Natural killer cell (primary cell): Measurements from ENCODE around the gene MYH4. TPM values are rescaled to one million over a fixed set of nuclear protein-coding genes. Genes with fewer than 3 reads are reported as not detected.

Source experiments
- ATAC-seq, 3 donors: fragments of 150-1000 bp in 2 of 3; fragments of 200-7000 bp in 1 of 3; cut with Tn5 transposase; 1 replicate in 1 of 3; 2 replicates in 2 of 3; pipeline ENCODE4 v1.10.0; 2021; ENCODE audit warnings: mild to moderate bottlenecking in 2 of 3, moderate library complexity in 2 of 3
- DNase-seq, 2 donors: peaks; one replicate each; pipeline versions ENCODE4 v3.0.0 to v3.0.0-alpha.2; 2013 to 2021; ENCODE audit warnings: mixed read lengths in 1 of 2
- H3K27ac ChIP-seq: one replicate; pipeline ENCODE4 v1.5.1; 2013; ENCODE audit warnings: mild to moderate bottlenecking, low read length
- H3K27me3 ChIP-seq: one replicate; pipeline ENCODE4 v1.6.1; 2013; ENCODE audit warnings: low read length; ENCODE audit not compliant: control insufficient read depth, insufficient read depth
- H3K36me3 ChIP-seq: one replicate; pipeline ENCODE4 v1.6.1; 2013; ENCODE audit warnings: low read length; ENCODE audit not compliant: control insufficient read depth, insufficient read depth
- H3K4me1 ChIP-seq: one replicate; pipeline ENCODE4 v1.6.1; 2013; ENCODE audit warnings: low read length; ENCODE audit not compliant: control insufficient read depth, insufficient read depth
- H3K4me3 ChIP-seq: one replicate; pipeline ENCODE4 v1.5.1; 2013; ENCODE audit warnings: low read length
- H3K9me3 ChIP-seq: one replicate; pipeline ENCODE4 v1.6.1; 2013; ENCODE audit warnings: low read length; ENCODE audit not compliant: control insufficient read depth, insufficient read depth
- H3K27ac Mint-ChIP-seq, 2 donors: one replicate each; pipeline ENCODE4 v1.8.0; 2022; ENCODE audit warnings: mild to moderate bottlenecking in 2 of 2, mixed read lengths in 2 of 2, moderate library complexity in 1 of 2
- H3K27me3 Mint-ChIP-seq, 2 donors: one replicate each; pipeline ENCODE4 v1.8.0; 2022; ENCODE audit warnings: low read depth in 2 of 2, mixed read lengths in 2 of 2
- H3K36me3 Mint-ChIP-seq: one replicate; pipeline ENCODE4 v1.8.0; 2022; ENCODE audit warnings: mixed read lengths
- H3K4me1 Mint-ChIP-seq, 2 donors: one replicate each; pipeline ENCODE4 v1.8.0; 2022; ENCODE audit warnings: mixed read lengths in 2 of 2
- H3K4me3 Mint-ChIP-seq: one replicate; pipeline ENCODE4 v1.8.0; 2022; ENCODE audit warnings: mild to moderate bottlenecking, moderate library complexity, mixed read lengths
- H3K9me3 Mint-ChIP-seq, 2 donors: one replicate each; pipeline ENCODE4 v1.8.0; 2022; ENCODE audit warnings: mixed read lengths in 2 of 2
- WGBS: methylation state at CpG from one replicate; pipeline ENCODE4 v1.1.7; 2013; ENCODE audit warnings: missing lambda C conversion rate; ENCODE audit not compliant: insufficient coverage; 5-methylcytosine and 5-hydroxymethylcytosine counted together
- intact Hi-C: fragments of 100-400 bp; cut with micrococcal nuclease; formaldehyde crosslinking; loops from one replicate; pipeline ENCODE4 v1.14.2; 2022
- total RNA-seq, 4 donors: library from RNA; stranded (reverse); fragments of 120-200 nt in 1 of 4; gene quantifications; one replicate each; pipeline versions ENCODE4 v1.2.3 to v1.2.4, GENCODE V29; 2013 to 2022
- TF ChIP-seq, protein P1 (sequence below): fragments of 200-600 bp; IDR thresholded peaks from one replicate; pipeline ENCODE4 v1.8.0; 2022; ENCODE audit warnings: antibody characterized with exemption

The MYH4 gene
- total RNA-seq, 3 donors from 2014 or later (not counting 1 experiment from before 2014, with no cell fraction given): not detected

DNA sequence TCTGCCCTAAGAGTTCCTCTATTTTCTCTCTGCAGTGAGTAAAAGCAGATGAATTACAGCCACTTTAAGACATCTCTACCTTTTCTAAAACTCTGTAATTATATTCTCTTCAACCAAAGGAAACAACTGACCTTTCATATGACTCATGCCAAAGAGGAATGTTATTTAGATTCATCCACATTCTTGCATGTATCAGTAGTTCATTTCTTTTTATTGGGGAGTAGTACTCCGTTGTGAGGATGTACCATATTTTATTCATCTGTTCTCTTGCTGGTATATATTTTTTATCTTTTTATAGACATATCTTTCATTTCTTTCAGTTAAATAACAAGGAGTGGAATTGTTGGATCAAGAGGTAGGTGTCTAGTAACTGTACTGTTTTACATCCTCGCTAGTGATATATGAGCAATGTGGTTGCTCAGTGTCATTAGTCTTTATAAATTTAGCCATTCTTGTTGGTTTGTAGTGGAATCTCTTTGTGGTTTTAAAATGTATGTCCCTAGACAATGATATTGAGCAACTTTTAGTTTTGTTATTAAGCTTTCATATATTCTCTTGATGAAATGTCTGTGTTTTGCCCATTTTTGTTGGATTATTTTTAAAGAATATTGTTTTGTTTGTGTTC is 39.8 kb downstream of the MYH4 start:
- no peaks in the 10 kb centered on the region for H3K36me3 ChIP-seq
- 73% methylated on average over 1 of the region's 2 CpGs for WGBS
- DNase-seq (no peak), ATAC-seq (no peak)
- Mint-ChIP-seq H3K36me3 (no peaks in the 10 kb centered on the region), H3K27me3 (peaks cover 33 to 82% of the 10 kb centered on the region in 2 donors), H3K4me1 (no peaks in the 10 kb centered on the region), H3K9me3 (no peaks in the 10 kb centered on the region), H3K4me3 (no peak overlapping the region), H3K27ac (no peak overlapping the region)
- TF ChIP-seq, protein P1, sequence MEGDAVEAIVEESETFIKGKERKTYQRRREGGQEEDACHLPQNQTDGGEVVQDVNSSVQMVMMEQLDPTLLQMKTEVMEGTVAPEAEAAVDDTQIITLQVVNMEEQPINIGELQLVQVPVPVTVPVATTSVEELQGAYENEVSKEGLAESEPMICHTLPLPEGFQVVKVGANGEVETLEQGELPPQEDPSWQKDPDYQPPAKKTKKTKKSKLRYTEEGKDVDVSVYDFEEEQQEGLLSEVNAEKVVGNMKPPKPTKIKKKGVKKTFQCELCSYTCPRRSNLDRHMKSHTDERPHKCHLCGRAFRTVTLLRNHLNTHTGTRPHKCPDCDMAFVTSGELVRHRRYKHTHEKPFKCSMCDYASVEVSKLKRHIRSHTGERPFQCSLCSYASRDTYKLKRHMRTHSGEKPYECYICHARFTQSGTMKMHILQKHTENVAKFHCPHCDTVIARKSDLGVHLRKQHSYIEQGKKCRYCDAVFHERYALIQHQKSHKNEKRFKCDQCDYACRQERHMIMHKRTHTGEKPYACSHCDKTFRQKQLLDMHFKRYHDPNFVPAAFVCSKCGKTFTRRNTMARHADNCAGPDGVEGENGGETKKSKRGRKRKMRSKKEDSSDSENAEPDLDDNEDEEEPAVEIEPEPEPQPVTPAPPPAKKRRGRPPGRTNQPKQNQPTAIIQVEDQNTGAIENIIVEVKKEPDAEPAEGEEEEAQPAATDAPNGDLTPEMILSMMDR: no peak
- no peaks in the 10 kb centered on the region for H3K4me1 ChIP-seq
- H3K27me3 ChIP-seq: peaks cover 10% of the 10 kb centered on the region
- no peak overlapping the region for H3K27ac ChIP-seq
- H3K4me3 ChIP-seq: no peak overlapping the region
- no peaks in the 10 kb centered on the region for H3K9me3 ChIP-seq
- intact Hi-C loops: no loop called here

DNA sequence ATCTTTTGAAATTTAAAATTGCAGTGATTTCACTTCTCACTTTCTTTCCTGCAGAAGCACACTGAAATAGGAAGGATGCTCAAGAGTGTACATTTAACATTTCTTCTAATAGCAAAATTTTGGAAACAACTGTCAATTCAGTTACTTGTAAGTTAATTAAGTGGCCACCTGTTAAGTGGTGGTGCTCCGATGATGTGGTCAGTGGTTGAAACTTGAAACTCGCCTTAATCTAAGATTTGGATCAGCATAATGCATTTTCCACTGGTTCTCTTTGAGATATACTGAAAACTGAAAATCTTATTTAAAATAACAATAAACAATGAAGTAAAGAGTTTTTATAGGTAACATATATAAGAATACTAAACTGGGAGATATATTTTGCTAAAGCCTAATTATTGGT is 40.6 kb downstream of the MYH4 start:
- no peak for DNase-seq
- TF ChIP-seq, protein P1: no peak
- intact Hi-C loops: no loop called here
- Mint-ChIP-seq H3K27me3 (peaks cover 32 to 78% of the 10 kb centered on the region in 2 donors), H3K9me3 (no peaks in the 10 kb centered on the region), H3K36me3 (no peaks in the 10 kb centered on the region), H3K4me3 (no peak overlapping the region), H3K27ac (no peak overlapping the region), H3K4me1 (no peaks in the 10 kb centered on the region)
- H3K4me3 ChIP-seq: no peak overlapping the region
- no peak for ATAC-seq
- peaks cover 10% of the 10 kb centered on the region for H3K27me3 ChIP-seq
- no peak overlapping the region for H3K27ac ChIP-seq
- H3K36me3 ChIP-seq: no peaks in the 10 kb centered on the region
- no peaks in the 10 kb centered on the region for H3K4me1 ChIP-seq
- WGBS: 93% methylated on average over 2 of the region's 2 CpGs
- H3K9me3 ChIP-seq: no peaks in the 10 kb centered on the region

DNA sequence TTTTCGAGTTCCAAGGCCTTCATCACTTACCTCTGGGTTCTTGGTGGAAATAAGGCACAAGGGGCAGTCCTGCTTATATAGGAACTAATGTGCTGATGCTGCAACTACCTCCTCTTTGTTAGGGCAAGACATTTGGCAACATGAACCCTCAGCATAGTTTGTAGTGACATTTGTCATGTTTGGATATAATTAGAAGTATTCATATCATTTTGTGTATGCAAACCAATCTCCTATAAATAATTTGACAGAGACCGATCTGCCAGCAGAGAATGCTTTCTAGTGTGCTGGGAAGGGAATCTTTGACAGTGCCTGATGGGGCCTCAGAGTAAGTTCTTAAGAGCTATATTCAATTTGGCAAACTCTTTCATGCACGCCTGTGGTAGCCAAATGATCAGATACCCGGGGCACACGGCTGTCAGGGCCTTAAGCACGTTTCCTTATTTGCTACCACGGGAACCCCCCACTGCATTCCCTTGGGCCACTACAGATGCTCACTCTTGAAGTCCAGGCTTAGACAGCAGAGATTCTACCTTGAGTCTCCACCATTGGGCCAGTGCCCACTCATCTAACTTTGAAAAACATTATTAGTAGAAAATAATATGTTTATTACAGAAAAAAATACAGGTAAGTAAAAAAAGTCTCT is 47.3 kb downstream of the MYH4 start, which contains the start of gene MYH8:
TSS of gene MYH8 (minus strand) at position 51 of the 643 bp plus-strand sequence. CDS start 1,723 bp downstream, outside the sequence.
- no peaks in the 10 kb centered on the region for H3K36me3 Mint-ChIP-seq
- H3K27ac Mint-ChIP-seq: no peak within 1 kb of the TSS
- intact Hi-C loops: no loop called here
- Histone ChIP-seq H3K27me3 (peaks cover 3% of the 10 kb centered on the region), H3K4me1 (no peaks in the 10 kb centered on the region), H3K9me3 (no peaks in the 10 kb centered on the region), H3K4me3 (no peak within 1 kb of the TSS), H3K36me3 (no peaks in the 10 kb centered on the region), H3K27ac (no peak within 1 kb of the TSS)
- TF ChIP-seq, protein P1: no peak
- no peak within 1 kb of the TSS for H3K4me3 Mint-ChIP-seq
- no peaks in the 10 kb centered on the region for H3K4me1 Mint-ChIP-seq
- DNase-seq (no peak), ATAC-seq (no peak)
- WGBS: 78% methylated on average over 7 of the region's 7 CpGs
- H3K27me3 Mint-ChIP-seq: peaks cover 22 to 41% of the 10 kb centered on the region in 2 donors
- no peaks in the 10 kb centered on the region for H3K9me3 Mint-ChIP-seq
